Body of pancreas (tissue), 4 donors: ENCODE results near the gene ANKRD45. TPM values are rescaled to one million over a fixed set of nuclear protein-coding genes. Genes with fewer than 3 reads are reported as not detected.
"Not testable (repeated sequence)": the region's sequence is repeated elsewhere in the genome, so short reads cannot be mapped to it uniquely, and the experiment has no call there.

Experiments used
- ATAC-seq: fragments of 150-250 bp; one replicate; pipeline ENCODE4 v1.9.1; 2016
- DNase-seq, 4 donors: peaks; one replicate each; pipeline ENCODE4 v3.0.0-alpha.2; 2019
- H3K27ac ChIP-seq, 4 donors: fragments of 200-600 bp; sonication (generic); 1 replicate in 3 of 4; 2 replicates in 1 of 4; pipeline versions ENCODE4 v1.5.1 to v1.6.1; 2016 to 2019; ENCODE audit warnings: mild to moderate bottlenecking in 1 of 4, mixed read lengths in 1 of 4, moderate library complexity in 1 of 4
- H3K27me3 ChIP-seq, 2 donors: fragments of 200-600 bp; sonication (generic); one replicate each; pipeline ENCODE4 v1.6.0; 2016; ENCODE audit warnings: mild to moderate bottlenecking in 1 of 2
- H3K36me3 ChIP-seq, 2 donors: fragments of 200-600 bp; sonication (generic); replicated peaks in 1 of 2; 2 replicates each; pipeline ENCODE4 v1.5.1; 2016; ENCODE audit warnings: low read depth in 2 of 2; ENCODE audit not compliant: insufficient read depth in 1 of 2
- H3K4me1 ChIP-seq: fragments of 200-600 bp; sonication (generic); one replicate; pipeline ENCODE4 v1.6.0; 2016
- H3K4me3 ChIP-seq, 2 donors: fragments of 200-600 bp; sonication (generic); 1 replicate in 1 of 2; 2 replicates in 1 of 2; pipeline ENCODE4 v1.5.1; 2016 to 2019
- H3K9me3 ChIP-seq, 3 donors: fragments of 200-600 bp; sonication (generic); 1 replicate in 2 of 3; 2 replicates in 1 of 3; pipeline ENCODE4 v1.5.1; 2016
- CTCF ChIP-seq, 7 experiments: fragments of 450-650 bp in 4 of 7; fragments of 200-600 bp in 3 of 7; sonication (generic) in 3 of 7; IDR thresholded peaks; one replicate each; pipeline ENCODE4 v1.5.1; 2016 to 2019; ENCODE audit warnings: antibody characterized with exemption in 7 of 7
- POLR2A ChIP-seq, 3 donors: fragments of 450-650 bp; IDR thresholded peaks; one replicate each; pipeline ENCODE4 v1.6.1; 2016; ENCODE audit warnings: antibody characterized with exemption in 3 of 3, mild to moderate bottlenecking in 2 of 3
- WGBS, 2 donors: methylation state at CpG; one replicate each; pipeline ENCODE4 v1.1.5; 2017; 5-methylcytosine and 5-hydroxymethylcytosine counted together
- intact Hi-C: fragments of 100-400 bp; cut with DNase I; formaldehyde crosslinking; loops from one replicate; pipeline ENCODE4 v1.15.1; 2023
- total RNA-seq, 2 donors: library from RNA; depleted of rRNA; stranded (reverse); fragments of >200 nt; gene quantifications; one replicate each; pipeline ENCODE4 v1.1.0, GENCODE V29; 2016

The ANKRD45 gene
- total RNA-seq, 2 donors from 2014 or later: 0.26 TPM; not detected in 1

- ATAC-seq (no peak), DNase-seq (no peak)
- intact Hi-C loops: no loop called here
- TF ChIP-seq POLR2A (IDR thresholded peaks at IDR 0.05) (no peak), CTCF (IDR thresholded peaks at IDR 0.05) (no peak)
- Histone ChIP-seq H3K9me3 (no peaks in the 10 kb centered on the region), H3K4me3 (no peak overlapping the region), H3K4me1 (peaks cover 1% of the 10 kb centered on the region), H3K27ac (no peak overlapping the region), H3K36me3 (no peaks in the 10 kb centered on the region), H3K27me3 (no peaks in the 10 kb centered on the region)
- WGBS, 2 donors: 87 to 89% methylated on average over 3 to 4 of the region's 4 CpGs
Observed at GRCh38 chr1:173608503-173609216, 61.0 kb downstream of the ANKRD45 start.

GRCh38 chr1:173603056-173603591 lies 66.5 kb downstream of the ANKRD45 start, which contains the start of gene SLC9C2:
Gene SLC9C2, minus strand, starts transcription at chr1:173603072. Its CDS starts 1,296 bp downstream, at chr1:173601776.
- H3K4me3 ChIP-seq: peak within 1 kb of the TSS in 1 of 2 donors; percentile 21
- DNase-seq: peak; percentile 58 to 77 (median 64)
- intact Hi-C loops: no loop called here

GRCh38 chr1:173601588-173601987 lies 68.1 kb downstream of the ANKRD45 start:
- Histone ChIP-seq H3K4me3 (no peak overlapping the region), H3K27me3 (no peaks in the 10 kb centered on the region), H3K4me1 (peaks cover 4% of the 10 kb centered on the region), H3K36me3 (no peaks in the 10 kb centered on the region), H3K27ac (no peak overlapping the region), H3K9me3 (no peaks in the 10 kb centered on the region)
- intact Hi-C loops: no loop called here
- DNase-seq (no peak), ATAC-seq (no peak)
- WGBS, 2 donors: 91 to 97% methylated on average over 2 of the region's 2 CpGs
- TF ChIP-seq POLR2A (IDR thresholded peaks at IDR 0.05) (no peak), CTCF (IDR thresholded peaks at IDR 0.05) (no peak)

More at GRCh38 chr1:173603056-173603591, 66.5 kb downstream of the ANKRD45 start, which contains the start of gene SLC9C2:
- Histone ChIP-seq H3K9me3 (no peaks in the 10 kb centered on the region), H3K27me3 (no peaks in the 10 kb centered on the region), H3K4me1 (peaks cover 4% of the 10 kb centered on the region), H3K27ac (peak within 1 kb of the TSS; percentile 58 to 86 (median 76)), H3K36me3 (no peaks in the 10 kb centered on the region)
- 10 to 13% methylated on average over 5 of the region's 5 CpGs for whole genome bisulfite sequencing, 2 donors
- ATAC-seq: peak; percentile 98
- TF ChIP-seq POLR2A (IDR thresholded peaks at IDR 0.05) (peak in 2 of 3 donors; percentile 36 to 62), CTCF (IDR thresholded peaks at IDR 0.05) (no peak)

- H3K4me1 ChIP-seq: no peaks in the 10 kb centered on the region
- no peak overlapping the region for H3K27ac ChIP-seq
- WGBS, 2 donors: 81 to 82% methylated on average over 3 of the region's 3 CpGs
- H3K36me3 ChIP-seq: no peaks in the 10 kb centered on the region
- no peaks in the 10 kb centered on the region for H3K9me3 ChIP-seq
- ATAC-seq (no peak), DNase-seq (no peak)
- intact Hi-C loops: no loop called here
- no peak overlapping the region for H3K4me3 ChIP-seq
- no peaks in the 10 kb centered on the region for H3K27me3 ChIP-seq
- TF ChIP-seq CTCF (IDR thresholded peaks at IDR 0.05): no peak
- no peak for TF ChIP-seq POLR2A (IDR thresholded peaks at IDR 0.05)
Observed at GRCh38 chr1:173596097-173596825, 73.4 kb downstream of the ANKRD45 start.

GRCh38 chr1:173591138-173591537 lies 78.5 kb downstream of the ANKRD45 start:
- not testable (repeated sequence) for DNase-seq

More at GRCh38 chr1:173591138-173591537, 78.5 kb downstream of the ANKRD45 start:
- WGBS, 2 donors: 75 to 79% methylated on average over 5 of the region's 5 CpGs
- H3K27ac ChIP-seq, H3K4me1 ChIP-seq, intact Hi-C loops, H3K27me3 ChIP-seq, H3K36me3 ChIP-seq, H3K9me3 ChIP-seq, ATAC-seq, H3K4me3 ChIP-seq: not testable (repeated sequence)
